Liver (tissue), 9 donors: Measurements from ENCODE around the gene EFCC1. TPM values are rescaled to one million over a fixed set of nuclear protein-coding genes. Genes with fewer than 3 reads are reported as not detected.

ENCODE experiments used
- DNase-seq: peaks from one replicate; pipeline ENCODE4 v3.0.0-alpha.2; 2017; ENCODE audit warnings: low spot score
- H3K27ac ChIP-seq, 2 donors: one replicate each; pipeline ENCODE4 v1.7.0; 2013; ENCODE audit warnings: inconsistent platforms in 2 of 2, low read length in 2 of 2, control low read depth in 1 of 2, low read depth in 1 of 2, mild to moderate bottlenecking in 1 of 2
- H3K27me3 ChIP-seq, 4 donors: one replicate each; pipeline versions ENCODE4 v1.6.1 to v1.7.0; 2013; ENCODE audit warnings: low read length in 3 of 4, inconsistent platforms in 1 of 4, mild to moderate bottlenecking in 1 of 4, moderate library complexity in 1 of 4; ENCODE audit not compliant: control insufficient read depth in 4 of 4, insufficient read depth in 4 of 4
- H3K36me3 ChIP-seq, 4 donors: one replicate each; pipeline versions ENCODE4 v1.6.1 to v1.7.0; 2013; ENCODE audit warnings: low read length in 3 of 4, mild to moderate bottlenecking in 3 of 4, low read depth in 1 of 4, moderate library complexity in 1 of 4; ENCODE audit not compliant: control insufficient read depth in 4 of 4, insufficient read depth in 3 of 4
- H3K4me1 ChIP-seq, 4 donors: one replicate each; pipeline versions ENCODE4 v1.6.1 to v1.7.0; 2013; ENCODE audit warnings: low read length in 3 of 4, mild to moderate bottlenecking in 3 of 4, moderate library complexity in 1 of 4; ENCODE audit not compliant: control insufficient read depth in 4 of 4, insufficient read depth in 4 of 4
- H3K4me3 ChIP-seq, 3 donors: one replicate each; pipeline versions ENCODE4 v1.6.1 to v1.7.0; 2013; ENCODE audit warnings: low read length in 3 of 3, control low read depth in 1 of 3, low read depth in 1 of 3, mild to moderate bottlenecking in 1 of 3
- H3K9ac ChIP-seq, 2 donors: one replicate each; pipeline ENCODE4 v1.7.0; 2013; ENCODE audit warnings: low read length in 2 of 2, mild to moderate bottlenecking in 2 of 2, moderate library complexity in 2 of 2, control low read depth in 1 of 2, low read depth in 1 of 2
- H3K9me3 ChIP-seq, 4 donors: one replicate each; pipeline versions ENCODE4 v1.6.1 to v1.7.0; 2013; ENCODE audit warnings: low read length in 3 of 4; ENCODE audit not compliant: control insufficient read depth in 4 of 4
- CTCF ChIP-seq: fragments of 150-350 bp; IDR thresholded peaks from 2 replicates; pipeline ENCODE4 v1.5.1; 2017; ENCODE audit warnings: improper control_type of control experiment, low read depth, low read length; ENCODE audit not compliant: missing input control
- FOXA1 ChIP-seq: IDR thresholded peaks from 2 replicates; pipeline ENCODE4 v1.6.1; 2016; ENCODE audit warnings: antibody characterized with exemption
- FOXA2 ChIP-seq: IDR thresholded peaks from 2 replicates; pipeline ENCODE4 v1.6.1; 2016; ENCODE audit warnings: antibody characterized with exemption
- GABPA ChIP-seq, 2 donors: IDR thresholded peaks in 1 of 2; conservative IDR thresholded peaks in 1 of 2; 2 replicates each; pipeline ENCODE4 v1.6.1; 2016; ENCODE audit warnings: antibody characterized with exemption in 2 of 2, mild to moderate bottlenecking in 1 of 2, moderate library complexity in 1 of 2
- HNF4A ChIP-seq, 2 donors: conservative IDR thresholded peaks; 2 replicates each; pipeline ENCODE4 v1.6.1; 2016; ENCODE audit warnings: antibody characterized with exemption in 2 of 2, mild to moderate bottlenecking in 2 of 2
- HNF4G ChIP-seq: IDR thresholded peaks from 2 replicates; pipeline ENCODE4 v1.6.1; 2016; ENCODE audit warnings: antibody characterized with exemption
- JUND ChIP-seq, 2 donors: IDR thresholded peaks; 2 replicates each; pipeline ENCODE4 v1.6.1; 2016; ENCODE audit warnings: antibody characterized with exemption in 2 of 2
- NR2F2 ChIP-seq: IDR thresholded peaks from 2 replicates; pipeline ENCODE4 v1.6.1; 2016; ENCODE audit warnings: antibody characterized with exemption
- RXRA ChIP-seq, 2 donors: IDR thresholded peaks; 2 replicates each; pipeline ENCODE4 v1.6.1; 2017 to 2018; ENCODE audit warnings: antibody characterized with exemption in 2 of 2, mild to moderate bottlenecking in 1 of 2
- SP1 ChIP-seq: IDR thresholded peaks from 2 replicates; pipeline ENCODE4 v1.6.1; 2018; ENCODE audit warnings: antibody characterized with exemption, mild to moderate bottlenecking
- TAF1 ChIP-seq: conservative IDR thresholded peaks from 2 replicates; pipeline ENCODE4 v1.6.1; 2016; ENCODE audit warnings: antibody characterized with exemption, mild to moderate bottlenecking
- YY1 ChIP-seq: IDR thresholded peaks from 2 replicates; pipeline ENCODE4 v1.6.1; 2016; ENCODE audit warnings: antibody characterized with exemption, mild to moderate bottlenecking
- WGBS: extraction: QIAGEN DNeasy Blood & Tissue Kit; methylation state at CpG from one replicate; pipeline ENCODE4 v1.1.7; 2013; 5-methylcytosine and 5-hydroxymethylcytosine counted together
- polyA plus RNA-seq, 2 donors: library from polyadenylated mRNA; stranded (reverse) in 1 of 2; unstranded in 1 of 2; fragments of 200-250 nt in 1 of 2; fragments of >200 nt in 1 of 2; fragmentation: Nextera tagmentation in 1 of 2; extraction: Ambion mirVana in 1 of 2; gene quantifications; one replicate each; pipeline versions ENCODE4 v1.2.1 to v1.2.3, GENCODE V29; 2013 to 2015
- total RNA-seq, 2 donors: library from RNA; depleted of rRNA; stranded (reverse); fragments of >200 nt; gene quantifications; one replicate each; pipeline ENCODE4 v1.2.3, GENCODE V29; 2014
- TF ChIP-seq, protein P1 (sequence below): IDR thresholded peaks from 2 replicates; pipeline ENCODE4 v1.6.1; 2016; ENCODE audit warnings: antibody characterized with exemption
- TF ChIP-seq, protein P2 (sequence below): IDR thresholded peaks from 2 replicates; pipeline ENCODE4 v1.6.1; 2016; ENCODE audit warnings: antibody characterized with exemption, mild to moderate bottlenecking
- TF ChIP-seq, protein P3 (sequence below): IDR thresholded peaks from 2 replicates; pipeline ENCODE4 v1.6.1; 2016; ENCODE audit warnings: antibody characterized with exemption
- TF ChIP-seq, protein P4 (sequence below): IDR thresholded peaks from 2 replicates; pipeline ENCODE4 v1.6.1; 2016; ENCODE audit warnings: antibody characterized with exemption
- donor health status: healthy.
- donor health status: healthy.
- donor health status: healthy.
- donor health status: healthy.
- donor health status: healthy.

Gene EFCC1
- total and polyA plus RNA-seq, 4 donors = 0.08 to 1.0 (median 0.24) TPM

- Histone ChIP-seq H3K27ac (no peak within 1 kb of the TSS), H3K9ac (no peak within 1 kb of the TSS), H3K36me3 (no peaks in the 10 kb centered on the region), H3K4me1 (peaks cover 0 to 5% (median 4%) of the 10 kb centered on the region in 4 donors), H3K27me3 (peaks cover 0 to 7% (median 2%) of the 10 kb centered on the region in 4 donors), H3K9me3 (no peaks in the 10 kb centered on the region), H3K4me3 (peak within 1 kb of the TSS in 1 of 3 donors; percentile 46)
- WGBS = 8% methylated on average over 57 of the region's 57 CpGs
- peak; percentile 92 for DNase-seq
- TF ChIP-seq SP1 (no peak), HNF4A (conservative IDR thresholded peaks at IDR 0.05) (no peak), NR2F2 (no peak), RXRA (IDR thresholded peaks at IDR 0.05) (no peak), HNF4G (no peak), FOXA2 (no peak), GABPA (IDR thresholded peaks at IDR 0.05 in 1 of 2, conservative IDR thresholded peaks at IDR 0.05 in 1 of 2) (no peak), YY1 (no peak), JUND (IDR thresholded peaks at IDR 0.05) (no peak), CTCF (no peak), TAF1 (no peak), FOXA1 (no peak)
- TF ChIP-seq, protein P1, sequence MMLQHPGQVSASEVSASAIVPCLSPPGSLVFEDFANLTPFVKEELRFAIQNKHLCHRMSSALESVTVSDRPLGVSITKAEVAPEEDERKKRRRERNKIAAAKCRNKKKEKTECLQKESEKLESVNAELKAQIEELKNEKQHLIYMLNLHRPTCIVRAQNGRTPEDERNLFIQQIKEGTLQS = no peak
- TF ChIP-seq, protein P2, sequence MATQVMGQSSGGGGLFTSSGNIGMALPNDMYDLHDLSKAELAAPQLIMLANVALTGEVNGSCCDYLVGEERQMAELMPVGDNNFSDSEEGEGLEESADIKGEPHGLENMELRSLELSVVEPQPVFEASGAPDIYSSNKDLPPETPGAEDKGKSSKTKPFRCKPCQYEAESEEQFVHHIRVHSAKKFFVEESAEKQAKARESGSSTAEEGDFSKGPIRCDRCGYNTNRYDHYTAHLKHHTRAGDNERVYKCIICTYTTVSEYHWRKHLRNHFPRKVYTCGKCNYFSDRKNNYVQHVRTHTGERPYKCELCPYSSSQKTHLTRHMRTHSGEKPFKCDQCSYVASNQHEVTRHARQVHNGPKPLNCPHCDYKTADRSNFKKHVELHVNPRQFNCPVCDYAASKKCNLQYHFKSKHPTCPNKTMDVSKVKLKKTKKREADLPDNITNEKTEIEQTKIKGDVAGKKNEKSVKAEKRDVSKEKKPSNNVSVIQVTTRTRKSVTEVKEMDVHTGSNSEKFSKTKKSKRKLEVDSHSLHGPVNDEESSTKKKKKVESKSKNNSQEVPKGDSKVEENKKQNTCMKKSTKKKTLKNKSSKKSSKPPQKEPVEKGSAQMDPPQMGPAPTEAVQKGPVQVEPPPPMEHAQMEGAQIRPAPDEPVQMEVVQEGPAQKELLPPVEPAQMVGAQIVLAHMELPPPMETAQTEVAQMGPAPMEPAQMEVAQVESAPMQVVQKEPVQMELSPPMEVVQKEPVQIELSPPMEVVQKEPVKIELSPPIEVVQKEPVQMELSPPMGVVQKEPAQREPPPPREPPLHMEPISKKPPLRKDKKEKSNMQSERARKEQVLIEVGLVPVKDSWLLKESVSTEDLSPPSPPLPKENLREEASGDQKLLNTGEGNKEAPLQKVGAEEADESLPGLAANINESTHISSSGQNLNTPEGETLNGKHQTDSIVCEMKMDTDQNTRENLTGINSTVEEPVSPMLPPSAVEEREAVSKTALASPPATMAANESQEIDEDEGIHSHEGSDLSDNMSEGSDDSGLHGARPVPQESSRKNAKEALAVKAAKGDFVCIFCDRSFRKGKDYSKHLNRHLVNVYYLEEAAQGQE = no peak
- TF ChIP-seq, protein P3, sequence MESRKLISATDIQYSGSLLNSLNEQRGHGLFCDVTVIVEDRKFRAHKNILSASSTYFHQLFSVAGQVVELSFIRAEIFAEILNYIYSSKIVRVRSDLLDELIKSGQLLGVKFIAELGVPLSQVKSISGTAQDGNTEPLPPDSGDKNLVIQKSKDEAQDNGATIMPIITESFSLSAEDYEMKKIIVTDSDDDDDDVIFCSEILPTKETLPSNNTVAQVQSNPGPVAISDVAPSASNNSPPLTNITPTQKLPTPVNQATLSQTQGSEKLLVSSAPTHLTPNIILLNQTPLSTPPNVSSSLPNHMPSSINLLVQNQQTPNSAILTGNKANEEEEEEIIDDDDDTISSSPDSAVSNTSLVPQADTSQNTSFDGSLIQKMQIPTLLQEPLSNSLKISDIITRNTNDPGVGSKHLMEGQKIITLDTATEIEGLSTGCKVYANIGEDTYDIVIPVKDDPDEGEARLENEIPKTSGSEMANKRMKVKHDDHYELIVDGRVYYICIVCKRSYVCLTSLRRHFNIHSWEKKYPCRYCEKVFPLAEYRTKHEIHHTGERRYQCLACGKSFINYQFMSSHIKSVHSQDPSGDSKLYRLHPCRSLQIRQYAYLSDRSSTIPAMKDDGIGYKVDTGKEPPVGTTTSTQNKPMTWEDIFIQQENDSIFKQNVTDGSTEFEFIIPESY = no peak
- TF ChIP-seq, protein P4, sequence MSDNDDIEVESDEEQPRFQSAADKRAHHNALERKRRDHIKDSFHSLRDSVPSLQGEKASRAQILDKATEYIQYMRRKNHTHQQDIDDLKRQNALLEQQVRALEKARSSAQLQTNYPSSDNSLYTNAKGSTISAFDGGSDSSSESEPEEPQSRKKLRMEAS = no peak
Measured at GRCh38 chr3:128993461-128994172, 7.5 kb upstream of the EFCC1 start, which contains the start of gene CFAP92. Gene CFAP92, minus strand, starts transcription at chr3:128994076. Its CDS starts 772 bp downstream, at chr3:128993304.
